Nephron (organoid): ENCODE measurements around the gene TRIM22.
"Not testable (repeated sequence)": the region's sequence is repeated elsewhere in the genome, so short reads cannot be mapped to it uniquely, and the experiment has no call there.

Experiments used
- H3K27ac Mint-ChIP-seq, 3 experiments: 2 replicates each; pipeline ENCODE4 v1.8.0; 2020; ENCODE audit warnings: mixed read lengths in 3 of 3, mild to moderate bottlenecking in 2 of 3, moderate library complexity in 1 of 3
- H3K27me3 Mint-ChIP-seq: 2 replicates; pipeline ENCODE4 v1.8.0; 2021; ENCODE audit warnings: low read depth, mild to moderate bottlenecking, moderate library complexity, mixed read lengths
- H3K36me3 Mint-ChIP-seq: 2 replicates; pipeline ENCODE4 v1.8.0; 2020; ENCODE audit warnings: low read depth, mixed read lengths
- H3K4me1 Mint-ChIP-seq: 2 replicates; pipeline ENCODE4 v1.8.0; 2020; ENCODE audit warnings: mixed read lengths
- H3K4me3 Mint-ChIP-seq, 3 experiments: 2 replicates each; pipeline ENCODE4 v1.8.0; 2020; ENCODE audit warnings: mild to moderate bottlenecking in 3 of 3, mixed read lengths in 3 of 3, moderate library complexity in 2 of 3
- H3K9me3 Mint-ChIP-seq: 2 replicates; pipeline ENCODE4 v1.8.0; 2020; ENCODE audit warnings: mixed read lengths
- TF ChIP-seq, protein P1 (sequence below), 3 experiments: fragments of 200-600 bp; sonication (generic); IDR thresholded peaks; one replicate each; pipeline ENCODE4 v1.5.0; 2021; ENCODE audit warnings: antibody characterized with exemption in 3 of 3; ENCODE audit not compliant: unreplicated experiment in 3 of 3

TRIM22 gene

DNA sequence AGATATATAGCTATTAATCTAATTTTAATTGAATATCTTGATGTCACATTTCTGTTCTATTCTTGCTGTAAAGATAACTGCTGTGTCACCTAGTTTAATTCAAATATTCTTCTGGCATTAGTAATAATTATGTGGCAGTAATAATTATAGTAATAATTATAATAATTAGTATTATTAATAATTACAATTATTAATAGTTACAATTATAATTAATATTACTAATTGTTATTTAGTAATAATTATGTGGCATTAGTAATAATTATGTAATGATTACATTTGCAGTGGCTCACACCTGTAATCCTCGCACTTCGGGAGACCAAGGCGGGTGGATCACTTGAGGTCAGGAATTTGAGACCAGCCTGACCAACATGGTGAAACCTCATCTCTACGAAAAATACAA, 3.2 kb upstream of the TRIM22 start:
- peaks cover 16% of the 10 kb centered on the region for H3K36me3 Mint-ChIP-seq
- peaks cover 2% of the 10 kb centered on the region for H3K9me3 Mint-ChIP-seq
- H3K27me3 Mint-ChIP-seq, result no peaks in the 10 kb centered on the region
- no peak overlapping the region for H3K4me3 Mint-ChIP-seq
- H3K4me1 Mint-ChIP-seq, result peaks cover 29% of the 10 kb centered on the region
- TF ChIP-seq, protein P1, sequence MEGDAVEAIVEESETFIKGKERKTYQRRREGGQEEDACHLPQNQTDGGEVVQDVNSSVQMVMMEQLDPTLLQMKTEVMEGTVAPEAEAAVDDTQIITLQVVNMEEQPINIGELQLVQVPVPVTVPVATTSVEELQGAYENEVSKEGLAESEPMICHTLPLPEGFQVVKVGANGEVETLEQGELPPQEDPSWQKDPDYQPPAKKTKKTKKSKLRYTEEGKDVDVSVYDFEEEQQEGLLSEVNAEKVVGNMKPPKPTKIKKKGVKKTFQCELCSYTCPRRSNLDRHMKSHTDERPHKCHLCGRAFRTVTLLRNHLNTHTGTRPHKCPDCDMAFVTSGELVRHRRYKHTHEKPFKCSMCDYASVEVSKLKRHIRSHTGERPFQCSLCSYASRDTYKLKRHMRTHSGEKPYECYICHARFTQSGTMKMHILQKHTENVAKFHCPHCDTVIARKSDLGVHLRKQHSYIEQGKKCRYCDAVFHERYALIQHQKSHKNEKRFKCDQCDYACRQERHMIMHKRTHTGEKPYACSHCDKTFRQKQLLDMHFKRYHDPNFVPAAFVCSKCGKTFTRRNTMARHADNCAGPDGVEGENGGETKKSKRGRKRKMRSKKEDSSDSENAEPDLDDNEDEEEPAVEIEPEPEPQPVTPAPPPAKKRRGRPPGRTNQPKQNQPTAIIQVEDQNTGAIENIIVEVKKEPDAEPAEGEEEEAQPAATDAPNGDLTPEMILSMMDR (IDR thresholded peaks at IDR 0.05; ENCODE audit: unreplicated experiment in 3 of 3), result no peak
- H3K27ac Mint-ChIP-seq, result no peak overlapping the region

DNA sequence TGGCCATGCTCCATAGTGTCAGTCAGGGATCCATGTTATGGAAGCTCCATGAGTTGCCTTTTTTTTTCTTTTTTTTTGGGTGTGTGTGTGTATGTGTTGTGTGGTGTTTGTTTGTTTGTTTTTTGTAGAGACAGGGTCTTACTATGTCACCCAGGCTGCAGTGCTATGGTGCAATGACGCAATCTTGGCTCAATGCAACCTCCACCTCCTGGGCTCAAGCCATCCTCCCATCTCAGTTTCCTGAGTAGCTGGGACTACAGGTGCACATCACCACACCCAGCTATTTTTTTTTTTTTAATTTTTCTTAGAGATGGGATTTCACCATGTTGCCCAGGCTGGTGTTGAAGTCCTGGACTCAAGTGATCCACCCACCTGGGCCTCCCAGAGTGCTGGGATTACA, 1.1 kb upstream of the TRIM22 start:
- no peak overlapping the region for H3K27ac Mint-ChIP-seq
- TF ChIP-seq, protein P1 (IDR thresholded peaks at IDR 0.05; ENCODE audit: unreplicated experiment in 3 of 3), result no peak

DNA sequence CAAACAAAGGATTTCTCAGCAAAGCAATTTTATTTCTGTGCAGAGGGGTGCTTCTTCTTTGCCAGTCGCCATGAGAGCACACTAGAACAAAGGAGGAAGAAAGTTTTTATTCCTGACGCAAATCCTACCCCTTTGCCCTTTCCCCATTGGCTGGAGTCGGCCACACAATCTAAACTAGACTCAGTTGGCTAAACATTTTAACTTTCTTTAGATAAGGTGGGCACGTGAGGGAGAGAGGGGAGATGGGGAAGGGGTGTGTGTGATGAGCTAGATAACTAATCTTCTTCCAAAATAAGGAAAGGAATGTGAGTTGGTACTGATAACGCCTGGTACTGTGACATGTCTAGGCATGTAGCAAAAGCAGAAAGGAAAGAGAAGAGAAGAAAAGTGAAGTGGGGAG, 626 bp downstream of the TRIM22 start:
- H3K27me3 Mint-ChIP-seq, result no peaks in the 10 kb centered on the region
- H3K36me3 Mint-ChIP-seq, result no peaks in the 10 kb centered on the region
- H3K4me1 Mint-ChIP-seq, result peaks cover 10% of the 10 kb centered on the region

More for the DNA sequence above, 1.1 kb upstream of the TRIM22 start:
- Mint-ChIP-seq H3K27me3 (no peaks in the 10 kb centered on the region), H3K4me3 (no peak overlapping the region), H3K9me3 (peaks cover 2% of the 10 kb centered on the region), H3K4me1 (peaks cover 28% of the 10 kb centered on the region), H3K36me3 (peaks cover 7% of the 10 kb centered on the region)

DNA sequence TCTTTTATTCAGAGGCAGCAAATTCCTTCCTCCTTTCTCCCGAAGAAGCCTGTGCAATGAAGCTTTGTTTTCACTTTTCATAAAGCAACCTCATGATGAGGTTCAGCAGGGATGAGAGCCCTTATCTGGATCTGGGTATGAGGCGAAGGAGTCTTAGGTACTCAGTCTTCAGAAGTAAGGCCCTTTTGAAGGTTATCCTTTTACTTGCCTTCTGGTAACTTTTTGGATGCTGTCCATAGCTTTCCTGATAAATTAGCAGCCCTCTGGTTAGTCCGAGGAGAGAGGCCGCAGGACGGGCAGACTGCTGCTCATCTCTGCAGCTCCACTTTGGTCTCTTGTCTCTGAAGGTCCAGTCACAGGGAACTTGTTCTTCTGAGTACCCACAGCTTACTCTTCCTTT, 1.1 kb downstream of the TRIM22 start:
- peaks cover 9% of the 10 kb centered on the region for H3K4me1 Mint-ChIP-seq
- no peaks in the 10 kb centered on the region for H3K27me3 Mint-ChIP-seq
- H3K27ac Mint-ChIP-seq, result peak overlapping the region in 2 of 3 experiments; percentile 36 to 88
- no peaks in the 10 kb centered on the region for H3K9me3 Mint-ChIP-seq
- TF ChIP-seq, protein P1 (IDR thresholded peaks at IDR 0.05; ENCODE audit: unreplicated experiment in 3 of 3), result no peak
- no peaks in the 10 kb centered on the region for H3K36me3 Mint-ChIP-seq
- H3K4me3 Mint-ChIP-seq, result peak overlapping the region in 1 of 3 experiments; percentile 57

More for the DNA sequence above, 626 bp downstream of the TRIM22 start:
- Mint-ChIP-seq H3K9me3 (no peaks in the 10 kb centered on the region), H3K4me3 (peak overlapping the region in 1 of 3 experiments; percentile 57), H3K27ac (peak overlapping the region in 2 of 3 experiments; percentile 36 to 88)
- TF ChIP-seq, protein P1 (IDR thresholded peaks at IDR 0.05; ENCODE audit: unreplicated experiment in 3 of 3), result no peak

DNA sequence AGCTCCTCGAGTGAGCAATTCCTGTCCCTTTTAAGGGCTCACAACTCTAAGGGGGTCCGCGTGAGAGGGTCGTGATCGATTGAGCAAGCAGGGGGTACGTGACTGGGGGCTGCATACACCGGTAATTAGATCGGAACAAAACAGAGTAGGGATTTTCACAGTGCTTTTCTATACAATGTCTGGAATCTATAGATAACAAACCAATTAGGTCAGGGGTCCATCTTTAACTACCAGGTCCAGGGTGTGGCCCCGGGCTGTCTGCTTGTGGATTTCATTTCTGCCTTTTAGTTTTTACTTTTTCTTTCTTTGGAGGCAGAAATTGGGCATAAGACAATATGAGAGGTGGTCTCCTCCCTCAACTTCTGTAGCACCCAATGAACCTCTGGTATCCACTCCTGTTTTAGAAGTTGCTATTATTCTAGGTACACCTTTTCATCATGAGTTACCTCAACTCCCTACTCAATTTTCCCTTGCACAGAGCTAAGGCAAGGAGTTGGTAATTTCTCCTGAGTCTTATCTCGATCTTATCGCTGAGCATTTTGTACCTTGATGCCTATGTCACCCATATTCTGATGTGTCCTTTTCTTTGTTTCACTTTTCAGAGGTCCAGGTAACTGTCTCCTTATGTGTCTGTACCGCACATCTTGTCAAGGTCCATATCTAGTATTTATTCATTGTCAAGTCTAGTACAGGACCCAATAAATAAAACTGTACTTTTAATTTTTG, 1.8 kb downstream of the TRIM22 start:
- H3K36me3 Mint-ChIP-seq, H3K9me3 Mint-ChIP-seq, H3K4me1 Mint-ChIP-seq, H3K27ac Mint-ChIP-seq, H3K27me3 Mint-ChIP-seq, H3K4me3 Mint-ChIP-seq: not testable (repeated sequence)

DNA sequence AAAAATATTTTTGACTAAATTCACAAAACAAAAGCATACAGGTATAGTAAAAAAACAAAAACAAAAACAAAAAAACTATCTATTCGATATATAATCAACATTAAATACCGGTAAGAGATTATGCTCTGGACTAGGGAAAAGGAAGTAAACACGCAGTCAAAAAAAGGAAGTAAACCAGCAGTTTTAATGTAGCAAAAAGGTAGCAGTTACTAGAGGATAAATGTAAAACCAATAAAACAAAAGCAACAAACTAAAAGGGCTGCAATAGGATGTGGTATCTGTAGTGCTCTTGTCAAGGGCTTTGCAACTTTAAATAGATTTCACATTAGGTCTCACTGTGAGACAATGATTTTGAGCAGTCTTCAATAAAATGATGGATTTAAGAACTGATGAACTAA, 2.4 kb downstream of the TRIM22 start:
- no peaks in the 10 kb centered on the region for H3K36me3 Mint-ChIP-seq
- no peak overlapping the region for H3K4me3 Mint-ChIP-seq
- H3K4me1 Mint-ChIP-seq, result peaks cover 9% of the 10 kb centered on the region
- no peak overlapping the region for H3K27ac Mint-ChIP-seq
- H3K9me3 Mint-ChIP-seq, result no peaks in the 10 kb centered on the region
- TF ChIP-seq, protein P1 (IDR thresholded peaks at IDR 0.05; ENCODE audit: unreplicated experiment in 3 of 3), result no peak
- peaks cover 3% of the 10 kb centered on the region for H3K27me3 Mint-ChIP-seq
